Measurements from ENCODE around the gene ZEB1. TPM values are rescaled to one million over a fixed set of nuclear protein-coding genes. Genes with fewer than 3 reads are reported as not detected.

The ZEB1 gene
- total and polyA plus RNA-seq, 2 of the 13 experiments (the other 11 are each of a cell fraction or from before 2014, with no cell fraction given) = 9.6 to 18.0 TPM

- TF ChIP-seq E2F1 (CRISPR knock-in tag; IDR thresholded peaks at IDR 0.05) (no peak), ZNF713 (CRISPR knock-in tag; IDR thresholded peaks at IDR 0.05) (no peak), ZNF496 (CRISPR knock-in tag; IDR thresholded peaks at IDR 0.05; ENCODE audit: insufficient replicate concordance) (no peak)
Measured at GRCh38 chr10:31395695-31396094, 76.7 kb downstream of the ZEB1 start (continued).

GRCh38 chr10:31396376-31396775 lies 77.4 kb downstream of the ZEB1 start:
- Histone ChIP-seq H3K27me3 (ENCODE audit: control insufficient read depth in 1 of 2, insufficient read depth in 2 of 2, low read length in 2 of 2) (no peaks in the 10 kb centered on the region), H3K9me3 (ENCODE audit: low read length) (no peaks in the 10 kb centered on the region), H3K4me1 (ENCODE audit: insufficient read depth, low read length) (no peaks in the 10 kb centered on the region), H3K4me3 (replicated peaks in 1 of 3; ENCODE audit: insufficient read depth in 1 of 3, low read depth in 2 of 3, low read length in 3 of 3) (no peak overlapping the region), H3K9ac (ENCODE audit: insufficient read depth, low read depth, low read length) (no peak overlapping the region), H3K27ac (ENCODE audit: extremely low read length, insufficient read depth, low read length) (no peak overlapping the region), H2AFZ (ENCODE audit: low read length) (no peak overlapping the region), H3K36me3 (replicated peaks in 1 of 2; ENCODE audit: control insufficient read depth in 1 of 2, insufficient read depth in 2 of 2, low read length in 2 of 2) (no peaks in the 10 kb centered on the region), H3K4me2 (ENCODE audit: low read depth, low read length) (no peak overlapping the region), H4K20me1 (ENCODE audit: insufficient read depth, low read length) (peaks cover 2% of the 10 kb centered on the region; the same call in 1 of the 2 replicates), H3K79me2 (ENCODE audit: insufficient read depth, low read length) (peaks cover 5% of the 10 kb centered on the region)
- DNase-seq (ENCODE audit: low spot score) (no peak), ATAC-seq (no peak), FAIRE-seq (no peak)
- no peak for TF ChIP-seq ZNF761 (CRISPR knock-in tag; conservative IDR thresholded peaks at IDR 0.05)
- POLR2A ChIA-PET = no interaction called here
- CTCF ChIA-PET (ENCODE audit: low intra/inter-chr PET ratio, low total read pairs) = no interaction called here
- in situ Hi-C loops (cut with HindIII; ENCODE audit: extremely low pct_ligation_motif_present, low pct_unique_long_range_greater_than_20kb) (no loop called here), intact Hi-C loops (cut with micrococcal nuclease; ENCODE audit: unreplicated experiment) (no loop called here)
- BruUV-seq (replicated peaks) = no TSS peak

GRCh38 chr10:31397852-31398251 lies 78.8 kb downstream of the ZEB1 start:
- H3K79me2 ChIP-seq (ENCODE audit: insufficient read depth, low read length) = peaks cover 11% of the 10 kb centered on the region
- no peak overlapping the region for H3K4me3 ChIP-seq (replicated peaks in 1 of 3; ENCODE audit: insufficient read depth in 1 of 3, low read depth in 2 of 3, low read length in 3 of 3)
- in situ Hi-C loops (cut with HindIII; ENCODE audit: extremely low pct_ligation_motif_present, low pct_unique_long_range_greater_than_20kb) (no loop called here), intact Hi-C loops (cut with micrococcal nuclease; ENCODE audit: unreplicated experiment) (no loop called here)
- H3K4me2 ChIP-seq (ENCODE audit: low read depth, low read length) = no peak overlapping the region
- H4K20me1 ChIP-seq (ENCODE audit: insufficient read depth, low read length) = peaks cover 4% of the 10 kb centered on the region; the same call in 1 of the 2 replicates
- no peaks in the 10 kb centered on the region for H3K27me3 ChIP-seq (ENCODE audit: control insufficient read depth in 1 of 2, insufficient read depth in 2 of 2, low read length in 2 of 2)
- H3K9me3 ChIP-seq (ENCODE audit: low read length) = no peaks in the 10 kb centered on the region
- peaks cover 10% of the 10 kb centered on the region for H3K4me1 ChIP-seq (ENCODE audit: insufficient read depth, low read length)
- H3K9ac ChIP-seq (ENCODE audit: insufficient read depth, low read depth, low read length) = no peak overlapping the region
- CTCF ChIA-PET (ENCODE audit: low intra/inter-chr PET ratio, low total read pairs) = no interaction called here
- H3K36me3 ChIP-seq (replicated peaks in 1 of 2; ENCODE audit: control insufficient read depth in 1 of 2, insufficient read depth in 2 of 2, low read length in 2 of 2) = no peaks in the 10 kb centered on the region
- DNase-seq (ENCODE audit: low spot score) (no peak), FAIRE-seq (no peak), ATAC-seq (no peak)
- WGBS (ENCODE audit: low lambda C conversion rate) = 98% methylated on average over 1 of the region's 1 CpG
- POLR2A ChIA-PET = no interaction called here
- no peak overlapping the region for H2AFZ ChIP-seq (ENCODE audit: low read length)
- BruUV-seq (replicated peaks) = no TSS peak
- H3K27ac ChIP-seq (ENCODE audit: extremely low read length, insufficient read depth, low read length) = no peak overlapping the region
- TF ChIP-seq ISL2 (CRISPR knock-in tag; IDR thresholded peaks at IDR 0.05) (no peak), ZNF547 (CRISPR knock-in tag; IDR thresholded peaks at IDR 0.05) (no peak), GRHL1 (CRISPR knock-in tag; conservative IDR thresholded peaks at IDR 0.05) (no peak), ZNF564 (CRISPR knock-in tag; IDR thresholded peaks at IDR 0.05) (no peak), PHF5A (CRISPR knock-in tag; IDR thresholded peaks at IDR 0.05; ENCODE audit: low read depth, unreplicated experiment) (no peak), ZNF687 (CRISPR knock-in tag; IDR thresholded peaks at IDR 0.05) (no peak), PHF21A (CRISPR knock-in tag; IDR thresholded peaks at IDR 0.05) (no peak)
